A172 (cell line): ENCODE data around the gene PLEKHA4. TPM values are rescaled to one million over a fixed set of nuclear protein-coding genes. Genes with fewer than 3 reads are reported as not detected.
"Not testable (repeated sequence)": the region's sequence is repeated elsewhere in the genome, so short reads cannot be mapped to it uniquely, and the experiment has no call there.

Source experiments
- DNase-seq: peaks from one replicate; pipeline ENCODE4 v3.0.0-alpha.2; 2015; ENCODE audit warnings: low spot score
- total RNA-seq: library from RNA; depleted of rRNA; stranded (reverse); fragments of >200 nt; shearing (Covaris generic); gene quantifications from 2 replicates; pipeline ENCODE4 v1.2.3, GENCODE V29; 2014; rRNA removed

The PLEKHA4 gene
- total RNA-seq: 1.9 and 6.9 TPM in 2 replicates

DNA sequence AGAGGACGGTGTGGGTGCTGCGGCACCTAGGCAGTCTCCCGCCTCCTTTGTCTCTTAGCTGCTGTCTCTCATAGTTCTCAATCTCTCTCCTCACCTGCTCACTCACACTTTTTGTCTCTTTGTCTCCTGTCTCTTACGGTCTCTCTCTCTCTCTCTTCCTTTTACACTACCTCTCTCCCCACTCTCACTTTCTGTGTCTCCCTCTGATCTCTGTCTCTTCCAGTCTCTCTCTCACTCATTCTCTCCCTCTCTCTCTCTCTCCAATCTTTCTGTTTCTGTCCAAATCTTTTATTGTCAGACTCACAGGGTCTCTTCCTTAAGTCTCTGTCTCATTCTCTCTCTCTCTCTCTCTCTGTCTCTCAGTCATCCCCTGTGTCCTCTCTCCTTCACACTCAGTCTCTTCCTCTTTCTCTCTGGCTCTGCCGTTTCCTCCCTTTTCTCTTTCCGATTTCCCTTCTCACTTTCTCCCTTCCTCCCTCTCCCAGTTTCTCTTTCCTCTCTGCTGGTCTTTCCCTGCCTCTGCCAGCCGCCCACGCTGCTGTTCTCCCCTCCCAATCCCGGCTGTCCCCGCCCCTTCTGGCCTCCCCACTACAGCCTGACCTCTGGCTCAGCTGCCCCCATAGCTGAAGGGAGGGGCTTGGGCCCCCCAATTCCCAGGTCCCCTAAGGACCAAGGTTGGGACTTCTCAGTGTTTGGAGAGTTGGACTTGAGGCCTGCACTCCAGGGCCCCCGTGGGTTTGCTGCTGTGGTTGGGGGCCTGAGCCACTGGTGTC is at the start of gene PLEKHA4:
Gene PLEKHA4, minus strand, starts transcription at position 504 of the 773 bp plus-strand sequence. CDS start 997 bp downstream, outside the sequence.
- DNase-seq: no peak

DNA sequence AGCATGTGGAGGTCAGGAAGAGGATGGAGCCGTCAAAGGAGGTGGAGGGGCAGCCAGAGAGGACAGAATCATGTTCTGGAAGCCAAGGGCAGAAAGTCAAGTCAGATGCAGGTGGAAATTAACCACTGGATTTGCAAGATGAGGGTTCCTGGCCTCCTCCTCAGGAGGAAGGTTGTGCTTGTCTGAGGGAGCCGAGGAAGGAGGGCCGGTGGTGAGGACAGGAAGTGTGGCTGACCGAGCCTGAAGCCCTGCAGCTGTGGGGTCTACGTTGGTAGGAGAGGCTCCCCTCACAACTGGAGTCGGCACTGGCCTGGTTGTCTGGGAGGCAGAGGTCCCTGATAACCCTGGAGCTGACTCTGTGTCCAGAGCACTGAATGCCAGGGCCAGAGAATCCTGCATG is 49.7 kb upstream of the PLEKHA4 start:
- DNase-seq: no peak

DNA sequence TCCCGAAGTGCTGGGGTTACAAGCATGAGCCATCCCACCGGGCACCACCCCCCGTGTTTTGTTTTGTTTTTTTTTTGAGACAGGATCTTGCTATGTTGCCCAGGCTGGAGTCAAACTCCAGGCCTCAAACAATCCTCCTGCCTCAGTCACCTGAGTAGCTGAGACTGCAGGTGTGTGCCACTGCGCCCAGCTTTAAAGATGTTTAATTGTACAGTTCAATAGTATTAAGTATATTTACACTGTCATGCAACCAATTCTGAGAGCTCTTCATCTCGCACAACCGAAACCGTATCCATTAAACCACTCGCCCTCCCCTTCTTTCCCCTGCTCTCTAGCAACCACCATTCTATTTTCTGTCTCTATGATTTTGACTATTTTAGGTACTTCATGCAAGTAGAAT is 47.3 kb upstream of the PLEKHA4 start:
- no peak for DNase-seq

DNA sequence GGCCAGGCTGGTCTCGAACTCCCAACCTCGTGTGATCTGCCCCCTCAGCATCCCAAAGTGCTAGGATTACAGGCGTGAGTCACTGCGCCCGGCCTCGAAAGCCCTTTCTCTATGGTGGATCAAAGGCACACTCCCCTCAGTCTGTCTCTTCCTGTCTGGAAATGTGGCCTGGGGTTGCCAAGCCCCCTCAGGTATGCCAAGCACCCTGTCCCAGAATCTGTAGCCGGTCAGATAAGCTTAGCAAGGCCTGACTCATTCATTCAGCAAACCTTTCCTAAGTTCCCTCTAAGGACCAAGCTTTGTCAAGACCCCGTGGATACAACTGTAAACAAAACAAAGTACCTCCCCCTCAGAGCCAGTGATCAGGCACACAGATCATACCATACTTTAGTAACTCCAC is 45.8 kb upstream of the PLEKHA4 start:
- DNase-seq: no peak

- no peak for DNase-seq
Measured at GRCh38 chr19:48913114-48913889, 44.9 kb upstream of the PLEKHA4 start.

DNA sequence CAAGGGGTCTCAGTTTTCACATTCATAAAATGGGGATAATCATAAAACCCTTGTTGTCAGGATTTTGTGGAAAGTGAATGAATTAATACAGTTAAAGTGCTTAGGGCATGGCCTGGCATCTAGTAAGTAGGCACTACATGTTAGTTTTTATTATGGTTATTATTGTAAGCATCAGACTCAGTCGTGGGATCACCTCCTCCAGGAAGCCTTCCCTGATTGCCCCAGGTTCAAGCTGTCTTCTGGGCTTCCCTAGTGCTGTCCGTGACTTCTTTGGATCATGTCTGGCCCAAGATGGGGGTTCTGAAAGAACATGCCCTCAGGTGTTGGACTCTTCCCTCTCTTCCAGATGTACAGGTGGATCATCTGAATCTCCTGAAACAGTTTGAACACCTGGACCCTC is 42.4 kb upstream of the PLEKHA4 start:
- DNase-seq: no peak

DNA sequence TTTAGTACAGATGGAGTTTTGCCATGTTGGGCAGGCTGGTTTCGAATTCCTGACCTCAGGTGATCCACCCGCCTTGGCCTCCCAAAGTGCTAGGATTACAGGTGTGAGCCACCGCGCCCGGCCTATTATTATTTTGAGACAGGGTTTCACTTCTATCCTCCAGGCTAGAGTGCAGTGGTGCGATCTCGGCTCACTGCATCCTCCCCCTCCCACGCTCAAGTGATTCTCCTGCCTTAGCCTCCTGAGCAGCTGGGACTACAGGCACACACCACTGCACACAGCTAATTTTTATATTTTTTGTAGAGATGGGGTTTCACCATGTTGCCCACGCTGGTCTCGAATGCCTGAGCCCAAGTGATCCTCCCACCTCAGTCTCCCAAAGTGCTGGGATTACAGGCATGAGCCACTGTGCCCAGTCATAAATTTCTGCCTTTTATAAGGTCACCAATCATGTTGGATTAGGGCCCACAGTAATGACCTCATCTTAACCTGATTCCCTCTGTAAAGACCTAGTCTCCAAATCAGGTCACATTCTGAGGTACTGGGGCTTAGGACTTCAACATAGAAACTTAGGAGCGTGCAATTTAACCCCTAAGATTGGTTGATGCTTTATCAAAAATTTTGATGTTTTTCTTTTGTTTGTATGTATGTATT is 41.1 kb upstream of the PLEKHA4 start:
- not testable (repeated sequence) for DNase-seq

- no peak for DNase-seq
Measured at GRCh38 chr19:48907671-48908070, 39.3 kb upstream of the PLEKHA4 start.

- DNase-seq: no peak
Measured at GRCh38 chr19:48906324-48906723, 37.9 kb upstream of the PLEKHA4 start.

DNA sequence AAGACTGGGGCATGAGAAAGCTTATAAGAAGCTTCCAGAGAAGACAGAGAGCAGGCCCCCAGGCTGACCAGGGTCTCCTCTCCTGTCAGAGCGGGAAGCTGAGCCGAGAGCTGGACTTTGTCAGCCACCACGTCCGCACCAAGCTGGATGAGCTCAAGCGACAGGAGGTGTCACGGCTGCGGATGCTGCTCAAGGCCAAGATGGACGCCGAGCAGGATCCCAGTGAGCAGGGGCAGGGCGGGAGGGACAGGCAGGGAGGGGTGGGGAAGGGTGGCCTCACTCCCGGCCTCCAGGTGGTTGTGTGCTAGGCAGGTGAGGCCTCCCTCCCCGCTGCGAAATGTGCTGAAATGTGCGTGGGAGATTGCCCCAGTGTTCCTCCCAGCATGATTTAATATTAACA is 37.2 kb upstream of the PLEKHA4 start:
- no peak for DNase-seq

GRCh38 chr19:48903788-48904187 is 35.4 kb upstream of the PLEKHA4 start:
- not testable (repeated sequence) for DNase-seq

DNA sequence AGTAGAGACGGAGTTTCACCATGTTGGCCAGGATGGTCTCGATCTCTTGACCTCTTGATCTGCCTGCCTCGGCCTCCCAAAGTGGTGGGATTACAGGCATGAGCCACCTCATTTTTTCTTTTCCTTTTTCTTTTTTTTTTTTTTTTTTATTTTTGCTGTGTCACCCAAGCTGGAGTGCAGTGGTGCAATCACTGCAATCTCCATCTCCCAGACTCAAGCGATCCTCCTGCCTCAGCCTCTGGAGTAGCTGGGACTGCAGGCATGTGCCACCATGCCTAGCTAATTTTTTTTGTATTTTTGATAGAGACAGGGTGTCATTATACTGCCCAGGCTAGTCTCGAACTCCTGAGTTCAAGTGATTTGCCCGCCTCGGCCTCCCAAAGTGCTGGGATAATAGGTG is 33.9 kb upstream of the PLEKHA4 start:
- not testable (repeated sequence) for DNase-seq

DNA sequence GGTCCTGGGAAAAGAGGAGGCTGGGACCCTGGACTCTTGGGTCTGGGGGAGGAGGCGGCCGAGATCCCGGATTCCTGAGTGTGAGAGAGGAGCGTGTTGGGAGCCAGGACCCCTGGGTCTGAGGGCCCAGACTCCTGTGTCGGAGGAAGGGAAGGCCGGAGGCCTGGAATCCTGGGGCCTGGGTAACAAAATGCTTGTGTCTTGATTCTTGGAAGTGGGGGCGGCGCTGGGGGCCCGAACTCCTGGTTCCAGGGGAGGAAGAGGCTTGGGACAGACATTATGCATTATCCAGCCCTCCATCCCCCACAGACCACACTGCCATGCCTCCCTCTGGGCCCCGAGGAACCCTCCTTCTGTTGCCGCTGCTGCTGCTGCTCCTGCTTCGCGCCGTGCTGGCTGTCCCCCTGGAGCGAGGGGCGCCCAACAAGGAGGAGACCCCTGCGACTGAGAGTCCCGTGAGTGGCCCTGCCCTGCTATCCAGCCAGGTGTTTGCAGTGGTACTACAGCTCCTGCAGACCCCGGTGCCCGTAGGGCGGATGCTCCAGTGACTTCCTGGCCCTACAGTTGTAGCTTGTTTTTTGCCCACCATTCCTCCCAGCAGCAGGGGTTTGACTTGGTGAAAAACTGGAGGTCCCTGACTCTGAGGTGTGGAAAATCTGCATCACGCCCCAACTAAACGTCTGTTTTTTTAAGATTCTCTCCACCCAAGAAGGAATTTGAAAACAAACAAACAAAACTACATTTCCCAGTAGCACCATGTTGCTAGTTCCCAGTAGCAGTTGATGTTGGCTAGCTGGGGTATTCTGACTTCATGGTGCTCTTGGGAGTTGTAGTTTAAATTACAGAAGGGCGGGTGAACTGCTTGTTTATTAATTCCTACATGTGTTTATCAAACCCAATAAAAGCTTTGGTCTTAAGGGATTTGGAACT is 32.3 kb upstream of the PLEKHA4 start:
- no peak for DNase-seq

GRCh38 chr19:48899781-48900476 is 31.5 kb upstream of the PLEKHA4 start, which contains the start of gene NUCB1:
Gene NUCB1, plus strand, starts transcription at chr19:48900312. Its CDS starts 485 bp downstream, at chr19:48900797.
- peak; percentile 91 for DNase-seq

DNA sequence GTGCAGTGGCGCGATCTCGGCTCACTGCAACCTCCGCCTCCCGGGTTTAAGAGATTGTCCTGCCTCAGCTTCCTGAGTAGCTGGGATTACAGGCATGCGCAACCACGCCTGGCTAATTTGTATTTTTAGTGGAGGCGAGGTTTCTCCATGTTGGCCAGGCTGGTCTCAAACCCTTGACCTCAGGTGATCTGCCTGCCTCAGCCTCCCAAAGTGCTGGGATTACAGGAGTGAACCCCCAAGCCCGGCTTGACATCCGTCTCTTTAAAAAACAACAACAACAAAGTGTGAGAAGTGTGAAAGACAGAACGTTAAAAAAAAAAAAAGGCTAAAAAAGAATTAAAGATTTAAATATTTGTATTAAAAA is 31.0 kb upstream of the PLEKHA4 start:
- DNase-seq: not testable (repeated sequence)

DNA sequence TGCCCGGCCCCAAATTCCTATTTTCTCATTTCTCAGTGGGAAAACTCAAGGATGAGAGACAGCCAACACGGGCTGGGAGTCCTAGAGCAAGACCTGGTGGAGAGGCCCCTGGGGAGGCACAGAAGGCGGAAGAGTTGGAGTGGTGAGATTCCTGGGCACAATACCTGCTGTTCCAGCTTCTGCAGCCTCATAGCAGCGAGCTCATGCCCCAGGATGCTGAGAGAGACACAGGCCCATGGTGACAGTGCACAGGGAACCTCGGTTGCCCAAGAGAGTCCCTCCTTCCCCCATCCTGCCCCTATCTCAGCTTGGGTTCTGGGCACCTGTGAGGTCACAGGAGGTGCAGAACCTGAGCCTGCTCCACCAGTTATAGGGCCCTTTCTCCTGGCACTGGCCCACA is 28.8 kb upstream of the PLEKHA4 start:
- no peak for DNase-seq

GRCh38 chr19:48896191-48896720 is 27.8 kb upstream of the PLEKHA4 start:
- DNase-seq: no peak

DNA sequence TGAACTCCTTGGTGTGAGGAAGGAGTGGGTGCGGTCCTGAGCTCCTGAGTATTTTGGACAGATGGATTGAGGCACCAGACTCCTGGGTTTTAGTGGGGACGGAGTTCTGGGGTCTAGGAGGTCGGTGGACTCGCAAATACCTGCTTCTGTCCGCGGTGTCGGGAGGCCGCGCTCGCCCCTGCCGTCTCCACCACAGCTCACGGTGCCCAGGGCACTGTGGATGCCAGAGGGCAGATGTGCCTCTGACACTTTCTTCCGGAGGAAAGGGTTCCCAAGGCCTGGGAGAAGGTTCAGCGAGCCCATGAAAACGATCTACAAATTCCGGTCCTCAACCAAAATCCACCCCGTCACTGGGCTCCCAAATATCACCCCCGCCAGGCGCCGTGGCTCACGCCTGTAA is 26.8 kb upstream of the PLEKHA4 start:
- no peak for DNase-seq

DNA sequence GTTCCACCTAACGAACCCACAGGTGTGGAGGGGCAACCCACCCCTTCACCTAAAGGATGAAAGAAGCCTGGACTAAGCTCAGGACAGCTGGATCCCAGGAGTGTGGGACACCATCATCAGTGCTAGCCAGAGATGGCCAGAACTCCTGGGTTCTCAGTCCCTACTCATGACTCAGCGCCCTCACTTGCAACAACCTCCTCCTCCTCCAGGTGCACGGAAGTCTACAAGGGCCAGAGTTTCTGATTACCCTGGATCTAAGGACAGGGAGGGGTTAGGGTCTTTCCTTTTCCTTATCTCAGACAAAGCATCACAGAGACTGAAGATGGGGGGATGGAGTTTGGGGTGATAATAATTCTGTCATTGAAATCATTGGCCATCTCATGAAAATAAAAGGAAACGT is 22.1 kb upstream of the PLEKHA4 start:
- DNase-seq: no peak

- not testable (repeated sequence) for DNase-seq
Measured at GRCh38 chr19:48889496-48889895, 21.1 kb upstream of the PLEKHA4 start.
